HG03442 (cell line): Measurements from ENCODE around the gene THEMIS.

Source experiments
- ATAC-seq: cut with Tn5 transposase; IDR thresholded peaks from one replicate; pipeline ENCODE4 v1.9.1; 2021; ENCODE audit warnings: mild to moderate bottlenecking, moderate library complexity; ENCODE audit not compliant: unreplicated experiment

The THEMIS gene

DNA sequence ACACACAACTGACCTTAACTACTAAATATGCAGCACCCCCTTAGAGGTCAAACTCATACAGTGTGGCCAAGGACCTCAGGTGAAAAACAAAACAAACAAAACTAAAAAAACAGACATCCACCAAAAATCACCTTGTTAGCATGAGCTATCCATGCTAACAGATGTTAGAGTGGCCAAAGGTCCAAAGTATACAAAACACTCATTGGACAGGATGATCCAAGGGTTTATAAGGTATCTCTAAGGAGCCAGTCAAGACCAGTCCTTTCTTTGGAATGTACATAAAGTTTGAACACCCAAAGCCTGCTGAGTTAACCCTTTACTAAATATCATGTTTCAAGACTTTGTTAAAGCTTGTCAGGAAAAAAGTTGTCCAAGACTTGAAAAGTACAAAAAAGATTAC lies 35.8 kb downstream of the THEMIS start:
- ATAC-seq, result no peak

DNA sequence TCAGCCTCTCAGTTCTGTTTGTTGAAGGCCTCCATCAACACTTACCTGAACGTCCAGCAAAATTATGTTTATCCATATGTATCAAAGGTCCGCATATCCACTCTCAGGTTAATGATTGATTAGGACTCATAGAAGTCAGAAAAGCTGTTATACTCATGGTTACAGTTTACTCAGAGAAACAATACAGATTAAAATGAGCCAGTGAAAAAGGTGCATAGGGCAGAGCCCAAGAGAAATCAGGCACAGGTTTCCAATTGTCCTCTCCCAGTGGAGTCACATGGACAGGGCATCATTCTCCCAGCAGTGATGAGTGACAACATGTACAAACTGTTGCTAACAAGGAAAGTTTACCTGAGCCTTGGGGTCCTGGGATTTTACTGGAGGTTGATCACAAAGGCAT lies 36.2 kb downstream of the THEMIS start:
- ATAC-seq, result no peak

DNA sequence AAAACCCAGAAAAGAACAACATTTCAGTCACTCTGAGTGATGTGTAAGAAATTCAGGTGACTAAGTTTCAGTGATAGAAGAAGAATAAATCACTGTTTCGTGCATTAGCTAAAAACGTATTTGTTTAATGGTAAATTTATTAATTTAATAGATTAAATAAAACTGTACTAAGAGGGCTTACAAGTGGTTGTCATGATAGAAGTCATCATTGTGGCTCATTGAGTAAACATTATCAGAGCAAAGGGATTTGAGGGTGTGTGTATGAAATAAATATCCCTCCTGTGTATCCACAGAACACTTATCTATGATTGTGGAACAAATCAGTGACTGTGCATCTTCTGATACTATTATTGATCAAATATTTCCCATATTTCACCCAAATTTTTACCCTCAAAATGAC lies 40.1 kb downstream of the THEMIS start:
- no peak for ATAC-seq

DNA sequence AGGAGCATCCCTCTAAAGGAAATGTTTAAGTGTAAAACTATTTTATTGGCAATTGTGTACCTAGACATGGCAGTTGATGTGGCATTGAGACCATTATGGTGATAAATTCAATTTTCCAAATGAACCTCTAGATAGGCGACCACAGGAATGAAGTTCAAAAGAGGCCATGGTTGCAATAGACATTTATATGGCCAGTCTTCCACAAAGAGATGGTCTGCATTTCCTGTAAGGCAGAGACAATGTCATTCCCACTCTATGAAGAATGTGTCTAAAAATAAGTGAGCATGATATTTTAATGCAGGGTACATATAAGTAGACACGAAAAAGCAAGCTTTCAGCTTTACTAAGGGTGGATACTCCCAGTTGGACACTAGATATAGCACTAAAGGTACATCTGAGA lies 40.9 kb downstream of the THEMIS start:
- no peak for ATAC-seq

DNA sequence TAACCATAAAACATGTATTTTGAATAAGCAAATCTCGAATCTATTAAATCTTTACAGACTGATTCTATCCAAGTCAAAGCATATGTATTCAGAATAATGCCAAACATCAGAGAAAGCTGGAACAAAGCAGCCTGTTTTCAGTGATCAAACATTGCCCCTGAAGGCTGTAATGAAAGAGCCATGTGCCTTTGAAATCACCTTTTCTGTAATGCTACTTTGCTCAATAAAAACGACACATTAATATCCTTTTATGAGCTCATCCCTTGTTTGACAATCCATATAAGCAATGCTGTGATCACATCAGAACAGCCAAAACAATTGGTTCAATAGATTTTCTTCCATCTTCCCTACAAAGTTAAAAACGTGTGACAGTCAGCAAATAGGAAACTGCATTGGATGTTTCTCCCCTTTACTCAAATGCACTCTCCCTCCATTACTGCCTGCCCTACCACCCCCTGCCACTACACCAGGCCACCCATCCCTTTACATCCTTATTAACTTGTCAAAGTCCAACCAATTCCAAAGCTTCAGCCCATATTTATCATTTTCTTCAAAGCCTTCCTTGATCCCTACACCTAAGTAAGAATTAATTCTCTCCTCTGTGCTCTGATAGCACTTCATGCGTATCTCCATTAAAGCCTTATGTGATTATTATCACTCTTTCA lies 42.0 kb downstream of the THEMIS start:
- ATAC-seq, result no peak

DNA sequence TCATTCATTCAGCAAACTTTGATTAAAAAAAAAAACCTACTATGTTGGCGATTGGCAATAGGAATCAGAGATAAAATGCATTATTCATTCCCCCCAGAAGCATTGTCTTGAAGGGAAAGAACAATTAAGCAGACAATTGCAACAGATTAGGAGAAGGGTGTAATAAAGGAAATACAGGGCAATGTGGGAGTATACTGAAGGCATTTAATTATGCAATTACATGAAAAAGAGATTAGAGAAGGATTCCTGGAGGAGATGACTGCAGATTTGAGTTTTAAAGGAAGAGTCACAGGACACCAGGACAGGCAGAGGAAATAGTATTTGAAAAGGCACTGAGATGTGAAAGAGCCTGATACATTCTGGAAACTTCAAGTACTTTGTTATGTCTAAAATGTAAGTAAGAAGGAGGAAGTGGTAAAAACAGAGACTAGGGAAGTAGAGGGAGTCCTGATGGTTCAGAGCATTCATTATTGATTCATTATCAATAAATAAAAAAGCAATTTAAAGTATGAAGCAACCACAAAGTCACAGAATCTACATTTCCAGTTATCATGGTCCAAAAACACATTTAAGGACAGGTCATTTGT lies 43.7 kb downstream of the THEMIS start:
- ATAC-seq, result no peak

DNA sequence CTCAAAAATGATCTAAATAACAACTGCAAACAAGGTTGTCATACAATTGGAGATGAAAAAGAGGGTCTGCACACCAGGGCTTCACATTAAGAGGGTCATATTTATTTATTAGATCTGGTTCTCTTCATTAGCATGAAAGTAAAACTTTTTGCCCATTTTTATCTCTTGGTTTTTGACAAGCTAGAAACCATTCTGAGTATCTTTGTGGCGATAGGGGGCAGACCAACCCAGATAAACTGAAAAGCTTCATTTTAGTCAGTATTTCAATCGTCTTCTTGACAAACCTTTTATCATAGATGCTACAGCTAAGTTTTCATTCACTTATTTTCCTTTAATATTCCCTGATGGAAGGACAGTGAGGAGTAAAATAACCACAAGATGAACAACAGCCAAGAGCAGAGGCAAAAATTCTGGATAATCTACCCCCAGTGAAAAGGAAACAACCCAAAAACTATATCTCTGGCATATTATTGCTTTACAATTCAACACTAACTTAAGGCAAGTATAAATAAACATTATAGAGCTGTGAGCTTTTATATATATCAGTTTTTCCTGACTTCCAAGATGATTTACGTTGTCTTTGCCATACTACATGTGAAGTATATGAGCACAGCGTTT lies 45.2 kb downstream of the THEMIS start:
- no peak for ATAC-seq

DNA sequence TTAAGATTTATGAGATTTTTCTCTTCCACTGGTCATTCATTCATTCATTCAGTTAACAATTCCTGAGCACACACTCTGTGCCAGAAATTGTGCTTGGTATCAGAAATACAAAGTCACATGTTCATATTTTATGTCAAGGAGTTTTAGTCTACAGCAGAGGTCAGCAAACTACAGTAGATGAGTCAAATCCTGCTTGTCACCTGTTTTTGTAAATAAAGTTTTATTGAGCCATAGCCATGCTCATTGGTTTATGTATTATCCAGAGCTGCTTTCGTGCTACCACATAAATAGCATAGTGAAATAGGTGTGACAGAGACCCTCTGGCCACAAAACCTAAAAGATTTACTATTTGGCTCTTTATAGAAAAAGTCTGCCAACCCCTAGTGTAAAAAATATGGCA lies 46.8 kb downstream of the THEMIS start:
- ATAC-seq, result no peak

DNA sequence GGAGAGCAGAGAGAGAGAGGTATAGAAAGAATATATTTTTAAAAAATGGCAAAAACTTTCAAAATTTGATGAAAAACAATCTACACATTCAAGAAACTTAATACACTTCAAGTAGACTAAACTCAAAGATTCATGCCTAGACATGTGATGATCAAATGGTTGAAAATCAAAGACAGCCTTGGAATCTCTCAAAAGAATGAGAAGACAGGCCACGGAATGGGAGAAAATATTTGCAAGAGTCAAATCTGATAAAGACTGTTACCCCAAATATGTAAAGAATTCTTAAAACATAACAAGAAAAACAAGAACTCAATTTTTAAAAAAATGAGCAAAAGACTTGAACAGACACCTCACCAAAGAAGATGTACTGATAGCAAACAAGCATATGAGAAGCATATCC lies 49.7 kb downstream of the THEMIS start:
- no peak for ATAC-seq

DNA sequence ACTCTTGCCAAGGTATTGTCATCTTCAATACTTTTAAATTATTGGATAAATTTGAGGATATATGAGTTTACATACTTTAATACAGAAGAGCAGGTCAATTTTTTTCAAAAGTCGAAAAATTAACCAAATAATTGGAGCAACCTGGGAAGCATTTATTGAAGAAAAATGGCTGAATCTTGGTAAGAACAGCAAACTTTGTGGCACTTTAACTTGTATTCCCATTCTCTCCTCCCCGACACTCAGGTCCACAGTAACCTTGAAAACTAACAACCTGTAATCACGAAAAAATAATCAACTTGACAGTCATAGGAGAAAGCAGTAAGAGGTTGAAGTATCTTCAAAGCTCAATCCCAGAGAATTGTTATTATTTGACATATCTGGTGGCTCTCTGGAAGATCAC lies 55.6 kb downstream of the THEMIS start:
- ATAC-seq, result no peak

DNA sequence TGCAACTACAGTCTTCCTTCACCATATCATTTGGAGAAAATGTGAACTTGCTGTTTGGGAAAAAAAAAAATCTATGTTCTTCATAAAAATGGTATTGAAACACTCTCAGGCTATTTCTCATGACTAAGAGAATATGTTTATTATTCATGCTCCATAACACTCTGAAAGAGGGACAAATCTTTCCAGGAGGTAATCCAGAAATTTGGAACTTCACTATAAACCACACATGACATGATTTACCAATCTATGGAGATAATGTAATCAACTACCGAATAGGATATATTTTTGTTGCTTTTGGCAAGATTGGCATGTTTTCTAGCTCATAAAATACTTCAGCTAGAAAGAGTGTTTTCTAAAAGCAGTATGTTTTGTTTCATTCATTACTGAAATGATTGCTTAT lies 56.3 kb downstream of the THEMIS start:
- ATAC-seq, result no peak

DNA sequence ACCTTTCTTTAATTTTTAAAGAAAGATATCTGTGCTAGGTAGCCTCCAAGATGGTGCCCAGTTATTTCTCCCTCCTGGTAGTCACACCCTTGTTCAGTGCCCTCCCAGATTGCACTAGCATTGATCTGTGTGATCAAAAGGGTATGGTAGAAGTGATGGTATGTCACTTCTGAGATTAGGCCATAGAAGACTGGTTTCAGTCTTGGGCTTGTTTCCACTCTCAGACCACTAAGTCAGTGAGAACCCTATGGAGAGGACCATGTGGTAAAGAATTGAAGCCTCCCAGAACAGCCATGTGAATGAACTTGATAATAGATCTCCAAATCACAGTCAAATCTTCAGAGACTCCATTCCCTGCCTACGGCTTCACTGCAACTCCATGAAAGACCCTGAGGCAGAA lies 57.3 kb downstream of the THEMIS start:
- ATAC-seq, result no peak

DNA sequence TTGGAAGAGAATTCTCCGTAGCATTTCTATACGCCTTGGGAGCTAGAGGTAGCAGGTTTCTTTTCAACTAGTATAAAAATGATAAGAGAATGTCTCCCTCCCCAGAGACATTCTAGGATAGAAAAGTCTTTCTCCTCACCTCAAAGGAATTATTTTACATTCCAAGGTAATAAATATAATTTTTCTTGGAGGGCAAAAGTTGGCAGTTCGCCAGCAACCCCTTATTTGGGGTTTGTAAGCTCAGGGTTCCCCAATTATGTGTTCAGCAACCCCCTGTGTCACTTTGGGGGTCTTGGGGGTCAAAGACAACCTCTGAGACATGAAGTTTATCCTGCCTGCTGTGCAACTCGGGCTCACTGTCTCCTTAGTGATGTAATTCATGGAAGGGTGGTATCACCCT lies 58.3 kb downstream of the THEMIS start:
- ATAC-seq, result no peak

DNA sequence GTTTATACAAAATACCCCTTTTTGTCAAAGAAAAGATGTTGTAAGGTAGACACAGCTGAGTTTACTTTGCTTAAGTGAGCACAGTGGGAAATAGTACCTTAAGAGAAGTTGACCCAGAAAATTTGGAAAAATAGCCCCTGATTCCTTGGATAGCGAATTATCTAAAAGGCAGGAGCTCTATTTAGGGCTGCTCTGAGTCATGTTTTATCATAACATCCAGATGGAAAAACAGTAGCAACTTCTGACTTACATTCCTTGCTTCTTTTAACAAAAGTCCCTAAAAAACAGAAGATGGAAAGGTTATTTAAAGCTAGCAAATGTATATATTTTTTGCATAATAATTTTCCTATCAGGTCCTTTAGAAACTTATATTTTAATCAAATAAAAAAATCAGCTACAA lies 59.0 kb downstream of the THEMIS start:
- ATAC-seq, result no peak

DNA sequence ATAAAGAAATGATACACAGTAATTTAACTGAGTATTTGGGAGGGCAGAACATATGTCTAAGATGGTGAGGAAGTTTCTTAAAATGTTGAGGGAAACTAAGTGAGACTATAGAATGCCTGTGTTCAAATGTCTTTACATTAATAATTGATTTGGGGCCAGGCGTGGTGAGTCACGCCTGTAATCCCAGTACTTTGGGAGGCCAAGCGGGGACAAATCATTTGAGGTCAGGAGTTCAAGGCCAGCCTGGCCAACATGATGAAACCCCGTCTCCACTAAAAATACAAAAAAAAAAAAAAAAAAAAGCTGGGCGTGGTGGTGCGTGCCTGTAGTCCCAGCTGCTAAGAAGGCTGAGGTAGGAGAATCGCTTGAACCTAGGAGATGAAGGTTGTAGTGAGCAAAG lies 66.7 kb downstream of the THEMIS start:
- no peak for ATAC-seq

DNA sequence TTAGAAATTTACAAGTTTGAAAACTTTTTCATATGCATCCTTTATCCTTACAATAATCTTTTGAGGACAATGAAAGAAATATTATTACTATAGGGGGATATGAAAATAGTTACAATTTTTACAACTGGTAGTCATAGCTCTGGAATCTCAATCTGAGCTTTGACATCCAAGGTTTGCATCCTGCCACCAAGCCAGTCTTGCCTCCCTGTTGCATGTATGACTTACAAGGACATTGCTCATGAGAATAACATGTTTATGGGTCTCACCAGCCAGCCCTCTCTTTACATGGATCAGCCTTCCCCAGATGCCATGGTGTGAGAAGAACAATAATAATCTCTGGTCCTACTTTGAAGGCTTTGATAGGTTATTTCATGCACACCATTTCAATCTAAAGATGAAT lies 67.5 kb downstream of the THEMIS start:
- ATAC-seq, result no peak

DNA sequence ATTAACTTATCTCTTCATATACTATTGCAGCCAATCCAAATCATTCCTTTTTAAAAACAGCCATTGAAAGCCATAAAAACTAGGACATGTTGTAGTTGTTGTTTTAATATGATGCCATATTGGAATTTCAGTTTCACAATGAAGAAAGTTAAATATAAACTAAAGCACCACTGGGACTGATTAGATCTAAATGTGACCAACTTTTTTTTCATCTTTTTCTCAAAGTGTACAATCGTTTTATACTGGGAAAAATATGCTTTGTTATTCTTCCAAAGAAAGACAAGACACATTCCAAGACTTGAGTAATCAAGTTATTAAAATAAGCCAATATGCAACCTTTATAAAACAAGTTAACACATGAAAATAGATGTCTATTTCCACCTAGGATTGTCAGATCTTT lies 68.5 kb downstream of the THEMIS start:
- no peak for ATAC-seq

DNA sequence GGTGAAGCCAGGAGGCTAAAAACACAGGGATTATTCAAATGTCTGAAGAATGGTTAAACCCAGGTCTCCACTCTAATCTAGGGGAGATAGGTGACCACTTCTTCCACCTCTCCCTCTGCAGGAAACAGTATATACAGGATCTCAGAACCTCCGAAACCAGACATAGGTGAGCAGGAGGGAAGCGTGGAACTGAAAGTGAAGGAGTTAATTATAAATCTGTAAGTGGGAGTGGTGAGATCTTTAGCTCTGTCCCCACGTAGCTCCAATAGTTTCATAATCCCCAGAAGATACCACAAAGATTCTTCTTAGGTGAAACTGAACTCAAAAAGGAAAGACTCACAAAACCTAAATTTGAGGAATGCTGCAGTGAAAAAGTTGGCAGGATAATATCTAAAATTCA lies 76.8 kb downstream of the THEMIS start:
- no peak for ATAC-seq

DNA sequence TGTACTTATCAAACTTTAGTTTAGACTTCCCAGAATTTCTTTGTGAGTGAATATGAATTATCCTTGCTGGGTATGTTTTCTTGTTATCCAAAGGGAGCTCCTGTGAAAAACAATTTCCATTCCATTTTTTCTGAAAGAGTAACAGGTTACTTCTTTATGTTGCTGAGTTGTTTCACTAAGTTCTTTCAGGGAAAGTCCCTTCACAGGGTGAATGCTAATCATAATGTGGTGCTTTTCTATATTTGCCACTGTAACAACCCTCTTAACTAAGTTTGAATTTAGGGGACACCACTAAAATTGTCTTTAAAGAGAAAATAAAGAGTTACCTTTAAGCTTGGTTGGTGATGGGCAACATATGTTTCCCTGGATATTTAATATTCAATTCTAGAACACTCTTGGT lies 79.4 kb downstream of the THEMIS start:
- no peak for ATAC-seq

DNA sequence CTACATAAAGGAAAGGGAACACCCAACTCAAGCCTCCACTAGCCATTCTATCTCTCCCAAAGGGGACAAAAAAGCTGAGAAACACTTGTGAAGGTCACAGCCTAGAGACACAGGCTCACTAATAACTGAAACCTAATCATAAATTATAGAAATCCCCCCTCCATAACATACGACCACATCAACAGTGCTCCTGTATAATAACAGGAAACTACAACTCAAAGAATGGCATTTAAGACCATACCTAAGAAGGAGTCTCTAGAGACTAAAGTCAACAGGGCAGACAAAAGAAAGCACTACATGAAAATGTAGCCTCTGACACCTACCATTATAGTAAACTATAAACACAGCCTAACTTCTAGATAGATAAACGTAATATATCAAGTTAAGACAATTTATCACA lies 82.7 kb downstream of the THEMIS start:
- ATAC-seq, result no peak

DNA sequence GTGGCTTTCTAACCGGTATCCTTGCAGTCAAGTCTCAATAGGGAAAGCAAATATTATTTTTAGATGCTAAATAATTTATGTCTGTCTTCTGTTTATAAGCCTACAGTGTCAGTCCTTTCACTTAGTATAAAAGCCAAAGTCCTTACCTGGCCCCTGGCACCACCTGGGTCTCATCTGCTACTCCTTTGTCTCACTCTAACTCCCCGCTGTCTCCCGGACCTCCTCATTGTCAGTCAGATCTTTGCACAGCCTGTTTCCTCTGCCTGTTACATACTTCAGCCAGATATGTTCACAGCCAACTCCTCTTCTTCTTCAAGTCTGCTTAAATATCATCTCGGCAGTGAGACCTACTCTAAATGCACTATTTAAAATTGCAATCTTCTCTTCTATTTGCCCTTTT lies 84.2 kb downstream of the THEMIS start:
- no peak for ATAC-seq

DNA sequence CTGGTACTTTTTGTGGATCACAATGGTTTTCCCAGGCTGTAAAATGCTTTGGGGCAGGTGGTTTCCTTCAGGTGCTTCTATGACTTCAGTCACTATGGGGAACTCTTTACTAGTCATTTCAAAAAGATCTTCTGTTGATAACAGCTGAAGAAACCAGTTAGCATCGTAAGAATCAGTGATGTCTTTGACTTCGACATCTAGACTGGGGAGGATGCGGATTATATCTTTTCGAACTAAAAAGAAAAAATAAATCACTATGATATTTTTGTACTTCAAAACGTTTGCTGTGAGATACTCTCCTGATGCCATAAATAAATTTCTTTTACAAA lies 87.2 kb downstream of the THEMIS start:
- ATAC-seq, result no peak
